HG03060 (cell line): ENCODE measurements around the gene PLA2G2E.

ENCODE experiments used
- ATAC-seq: cut with Tn5 transposase; IDR thresholded peaks from one replicate; pipeline ENCODE4 v1.9.1; 2021; ENCODE audit warnings: low read depth, moderate number of reproducible peaks; ENCODE audit not compliant: unreplicated experiment

The PLA2G2E gene

GRCh38 chr1:19923137-19923952, at the start of gene PLA2G2E:
PLA2G2E (minus strand) TSS chr1:19923617; CDS start chr1:19923559, 58 bp downstream.
- no peak for ATAC-seq

- ATAC-seq: no peak
These were observed 48.2 kb upstream of the PLA2G2E start for GRCh38 chr1:19971664-19972063.

GRCh38 chr1:19969898-19970660, 46.7 kb upstream of the PLA2G2E start:
- ATAC-seq: no peak

GRCh38 chr1:19967808-19968207, 44.4 kb upstream of the PLA2G2E start:
- ATAC-seq: no peak

GRCh38 chr1:19964542-19964941, 41.1 kb upstream of the PLA2G2E start:
- no peak for ATAC-seq

- ATAC-seq: no peak
These were observed 40.2 kb upstream of the PLA2G2E start for GRCh38 chr1:19963636-19964035.

- ATAC-seq: no peak
These were observed 37.2 kb upstream of the PLA2G2E start for GRCh38 chr1:19960591-19960990.

GRCh38 chr1:19957779-19958178, 34.4 kb upstream of the PLA2G2E start:
- ATAC-seq: no peak

- no peak for ATAC-seq
These were observed 32.2 kb upstream of the PLA2G2E start for GRCh38 chr1:19955534-19956170.

- no peak for ATAC-seq
These were observed 30.6 kb upstream of the PLA2G2E start for GRCh38 chr1:19954059-19954458.

- ATAC-seq: no peak
These were observed 25.6 kb upstream of the PLA2G2E start for GRCh38 chr1:19949016-19949415.

GRCh38 chr1:19946971-19947370, 23.6 kb upstream of the PLA2G2E start:
- no peak for ATAC-seq

- no peak for ATAC-seq
These were observed 22.9 kb upstream of the PLA2G2E start for GRCh38 chr1:19946331-19946751.

GRCh38 chr1:19945914-19946313, 22.5 kb upstream of the PLA2G2E start:
- no peak for ATAC-seq

- ATAC-seq: no peak
These were observed 19.2 kb upstream of the PLA2G2E start for GRCh38 chr1:19942657-19943056.

- no peak for ATAC-seq
These were observed 18.7 kb upstream of the PLA2G2E start for GRCh38 chr1:19942088-19942487.

- ATAC-seq: no peak
These were observed 17.8 kb upstream of the PLA2G2E start for GRCh38 chr1:19941206-19941568.

GRCh38 chr1:19940486-19941205, 17.2 kb upstream of the PLA2G2E start:
- no peak for ATAC-seq

GRCh38 chr1:19938472-19938871, 15.1 kb upstream of the PLA2G2E start:
- ATAC-seq: no peak

- ATAC-seq: no peak
These were observed 12.8 kb upstream of the PLA2G2E start for GRCh38 chr1:19936061-19936750.
